ENCODE measurements around the gene MUS81.
"Not testable (repeated sequence)": the region's sequence is repeated elsewhere in the genome, so short reads cannot be mapped to it uniquely, and the experiment has no call there.

The MUS81 gene

DNA sequence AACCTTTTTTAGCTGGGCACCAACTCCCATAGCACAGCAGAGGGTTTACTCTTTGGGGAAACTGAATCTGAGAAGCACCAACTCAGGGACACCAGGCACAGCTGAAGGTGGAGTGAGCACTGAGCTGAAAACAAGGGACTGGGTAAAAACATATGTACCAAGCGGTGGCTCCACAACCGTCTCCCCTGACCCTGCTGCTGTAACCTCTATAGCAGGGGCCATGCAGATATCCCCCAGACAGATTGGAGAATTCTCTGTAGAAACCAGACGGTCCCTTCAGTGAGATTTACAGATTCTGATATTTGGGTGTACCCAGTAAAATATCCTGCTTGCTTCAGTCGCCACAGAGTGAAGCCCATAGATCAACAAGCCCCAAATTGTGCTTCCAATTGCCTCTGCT lies 30.8 kb upstream of the MUS81 start:
- DNase-seq (ENCODE audit: insufficient read length, low spot score) (no peak), FAIRE-seq (no peak)
- no peak for TF ChIP-seq POLR2A (IDR thresholded peaks at IDR 0.05; ENCODE audit: low read depth, low read length)

DNA sequence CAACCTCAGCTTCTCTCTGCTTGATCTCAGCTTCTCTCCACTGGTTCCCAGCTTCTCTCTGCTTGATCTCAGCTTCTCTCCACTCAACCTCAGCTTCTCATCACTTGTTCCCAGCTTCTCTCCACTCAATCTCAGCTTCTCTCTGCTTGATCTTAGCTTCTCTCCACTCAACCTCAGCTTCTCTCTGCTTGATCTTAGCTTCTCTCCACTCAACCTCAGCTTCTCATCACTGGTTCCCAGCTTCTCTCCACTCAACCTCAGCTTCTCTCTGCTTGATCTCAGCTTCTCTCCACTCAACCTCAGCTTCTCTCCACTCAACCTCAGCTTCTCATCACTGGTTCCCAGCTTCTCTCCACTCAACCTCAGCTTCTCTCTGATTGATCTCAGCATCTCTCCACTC lies 28.0 kb upstream of the MUS81 start:
- DNase-seq (ENCODE audit: insufficient read length, low spot score); FAIRE-seq: not testable (repeated sequence)

DNA sequence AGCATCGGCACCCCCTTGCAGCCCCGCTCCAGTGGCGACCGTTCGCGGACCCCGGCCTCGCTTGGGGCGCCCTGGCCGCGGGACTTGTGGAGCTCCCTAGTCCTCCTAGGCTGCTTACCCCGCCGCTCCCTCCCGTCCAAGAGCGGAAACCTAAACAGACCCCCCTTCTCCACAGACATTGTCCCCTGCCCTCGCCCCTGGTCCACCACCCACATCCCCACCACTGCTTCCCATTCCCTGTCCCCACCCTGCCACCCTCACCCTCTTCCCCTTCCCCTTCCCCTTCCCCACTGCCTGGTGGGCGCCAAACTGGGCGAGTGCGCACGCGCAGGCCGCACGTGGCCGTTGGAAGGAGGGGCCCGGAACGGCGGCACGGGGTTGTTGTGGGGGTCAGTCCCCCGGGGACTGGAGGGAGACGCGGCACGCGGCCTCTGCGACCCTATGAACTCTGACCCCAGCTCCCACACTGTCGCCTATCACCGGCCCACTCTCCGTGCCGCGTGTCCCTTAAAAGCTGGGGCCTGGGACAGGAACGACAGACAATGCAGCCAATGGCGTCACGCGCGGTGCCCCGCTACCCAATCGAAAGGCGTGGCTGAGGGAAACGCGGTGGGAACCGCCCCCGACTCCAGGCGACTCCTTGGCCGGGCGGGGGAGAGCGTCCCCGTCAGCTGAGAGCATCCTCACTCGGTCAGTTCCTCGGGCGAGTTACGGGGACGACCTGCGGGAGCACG lies 26.8 kb upstream of the MUS81 start, which contains the start of gene SNX32:
SNX32 (plus strand) TSS at position 667 of the 734 bp plus-strand sequence. CDS start 103 bp downstream, outside the sequence.
- no peak for DNase-seq (ENCODE audit: insufficient read length, low spot score)
- no peak for TF ChIP-seq POLR2A (IDR thresholded peaks at IDR 0.05; ENCODE audit: low read depth, low read length)
- no peak for FAIRE-seq

DNA sequence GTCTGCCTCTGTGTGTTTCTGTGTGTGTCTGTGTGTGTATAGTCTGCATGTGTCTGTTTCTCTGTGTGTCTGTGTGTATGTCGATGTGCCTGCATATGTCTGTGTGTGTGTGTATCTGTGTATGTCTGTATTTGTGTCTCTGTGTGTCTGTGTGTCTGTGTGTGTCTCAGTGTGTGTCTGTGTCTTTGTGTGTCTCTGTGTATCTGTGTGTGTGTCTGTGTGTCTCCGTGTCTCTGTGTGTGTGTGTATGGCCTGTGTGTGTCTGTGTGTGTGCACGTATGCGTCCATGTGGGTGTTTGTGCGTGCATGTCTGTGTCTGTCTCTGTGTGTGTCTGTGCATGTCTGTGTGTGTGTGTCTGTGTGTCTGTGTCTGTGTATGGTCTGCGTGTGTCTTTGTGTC lies 26.0 kb upstream of the MUS81 start:
- TF ChIP-seq POLR2A (IDR thresholded peaks at IDR 0.05; ENCODE audit: low read depth, low read length) = no peak
- FAIRE-seq (no peak), DNase-seq (ENCODE audit: insufficient read length, low spot score) (no peak)

DNA sequence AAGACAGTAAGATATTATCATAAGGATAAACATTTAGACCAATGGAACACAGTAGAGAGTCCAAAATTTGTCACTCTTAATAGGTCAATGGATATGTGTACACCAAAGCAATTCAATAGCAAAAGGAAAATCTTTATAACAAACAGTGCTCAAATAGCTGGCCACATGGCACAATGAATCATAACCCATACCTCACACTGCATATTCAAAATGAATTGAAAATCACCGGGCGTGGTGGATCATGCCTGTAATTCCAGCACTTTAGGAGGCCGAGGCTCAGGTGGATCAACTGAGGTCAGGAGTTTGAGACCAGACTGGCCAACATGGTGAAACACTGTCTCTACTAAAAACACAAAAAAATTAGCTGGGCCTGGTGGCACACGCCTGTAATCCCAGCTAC lies 18.1 kb upstream of the MUS81 start:
- DNase-seq (ENCODE audit: insufficient read length, low spot score) (no peak), FAIRE-seq (no peak)
- no peak for TF ChIP-seq POLR2A (IDR thresholded peaks at IDR 0.05; ENCODE audit: low read depth, low read length)

DNA sequence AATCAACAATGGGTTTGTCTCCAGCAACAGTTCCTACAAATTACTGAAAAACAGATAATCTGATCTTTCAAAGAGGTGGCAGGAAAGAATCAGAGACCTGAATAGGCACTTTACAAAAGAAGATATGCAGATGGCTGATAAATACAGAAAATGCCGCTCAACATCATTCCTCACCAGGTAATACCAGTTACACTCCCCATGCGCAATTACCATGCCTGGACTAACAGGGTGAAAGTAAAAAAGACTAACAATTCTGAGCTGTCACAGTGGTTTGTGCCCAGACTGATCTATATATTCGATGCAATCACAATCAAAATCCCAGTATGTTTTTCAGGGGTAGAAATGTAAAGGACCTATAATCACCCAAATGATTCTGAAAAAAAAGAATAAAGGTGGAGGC lies 16.4 kb upstream of the MUS81 start:
- DNase-seq (ENCODE audit: insufficient read length, low spot score) (no peak), FAIRE-seq (no peak)
- no peak for TF ChIP-seq POLR2A (IDR thresholded peaks at IDR 0.05; ENCODE audit: low read depth, low read length)

DNA sequence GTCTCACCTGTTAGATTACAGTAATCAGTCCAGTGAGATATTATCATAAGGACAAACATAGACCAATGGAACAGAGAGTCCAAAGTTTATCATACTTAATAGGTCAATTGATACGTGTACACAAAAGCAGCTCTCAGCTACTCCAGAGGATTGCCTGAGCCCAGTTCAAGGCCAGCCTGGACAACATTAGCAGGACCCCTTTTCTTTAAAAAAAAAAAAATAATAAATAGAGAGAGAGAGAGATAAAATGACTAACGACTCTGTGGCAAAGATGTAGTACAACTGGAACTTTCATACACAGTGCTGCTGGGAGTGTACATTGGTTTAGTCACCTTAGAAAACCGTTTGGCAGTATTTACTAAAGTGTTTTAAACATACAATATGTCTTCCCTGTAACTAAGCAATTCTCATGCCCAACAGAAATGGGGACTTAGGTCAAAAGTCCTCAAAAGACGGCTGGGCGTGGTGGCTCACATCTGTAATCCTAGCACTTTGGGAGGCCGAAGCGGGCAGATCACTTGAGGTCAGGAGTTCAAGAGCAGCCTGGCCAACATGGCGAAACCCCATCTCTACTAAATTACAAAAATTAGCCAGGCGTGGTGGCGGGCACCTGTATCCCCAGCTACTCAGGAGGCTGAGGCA lies 15.9 kb upstream of the MUS81 start:
- TF ChIP-seq POLR2A (IDR thresholded peaks at IDR 0.05; ENCODE audit: low read depth, low read length) = no peak
- FAIRE-seq (no peak), DNase-seq (ENCODE audit: insufficient read length, low spot score) (no peak)

DNA sequence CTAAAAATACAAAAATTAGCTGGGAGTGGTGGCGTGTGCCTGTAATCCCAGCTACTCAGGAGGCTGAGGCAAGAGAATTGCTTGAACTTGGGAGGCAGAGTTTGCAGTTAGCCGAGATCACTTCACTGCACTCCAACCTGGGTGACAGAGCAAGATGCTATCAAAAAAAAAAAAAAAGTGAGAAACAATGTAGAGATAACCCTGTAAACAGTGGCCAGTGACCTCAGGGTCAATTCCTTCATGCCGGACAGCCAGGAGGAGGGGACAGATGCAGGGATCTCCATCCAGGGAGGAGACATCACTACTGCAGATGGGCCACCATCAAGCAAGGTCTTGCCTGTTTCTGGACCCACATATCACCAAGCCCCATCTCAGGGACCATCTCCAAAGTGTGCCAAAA lies 12.5 kb upstream of the MUS81 start:
- DNase-seq (ENCODE audit: insufficient read length, low spot score) = no peak
- no peak for TF ChIP-seq POLR2A (IDR thresholded peaks at IDR 0.05; ENCODE audit: low read depth, low read length)
- FAIRE-seq = no peak

DNA sequence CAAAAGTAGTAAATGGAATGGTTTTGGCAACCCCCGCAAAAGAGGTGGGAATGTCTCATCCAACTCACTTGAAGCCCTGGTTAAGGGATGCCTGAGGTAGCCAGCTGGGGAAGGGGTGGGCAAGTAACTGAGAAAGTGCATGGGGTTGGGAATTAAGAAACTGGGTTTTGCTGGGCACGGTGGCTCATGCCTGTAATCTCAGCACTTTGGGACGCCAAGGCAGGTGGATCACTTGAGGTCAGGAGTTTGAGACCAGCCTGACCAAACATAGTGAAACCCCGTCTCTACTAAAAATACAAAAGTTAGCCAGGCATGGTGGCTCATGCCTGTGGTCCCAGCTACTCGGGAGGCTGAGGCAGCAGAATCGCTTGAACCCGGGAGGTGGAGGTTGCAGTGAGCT lies 11.5 kb upstream of the MUS81 start:
- FAIRE-seq; DNase-seq (ENCODE audit: insufficient read length, low spot score): not testable (repeated sequence)

DNA sequence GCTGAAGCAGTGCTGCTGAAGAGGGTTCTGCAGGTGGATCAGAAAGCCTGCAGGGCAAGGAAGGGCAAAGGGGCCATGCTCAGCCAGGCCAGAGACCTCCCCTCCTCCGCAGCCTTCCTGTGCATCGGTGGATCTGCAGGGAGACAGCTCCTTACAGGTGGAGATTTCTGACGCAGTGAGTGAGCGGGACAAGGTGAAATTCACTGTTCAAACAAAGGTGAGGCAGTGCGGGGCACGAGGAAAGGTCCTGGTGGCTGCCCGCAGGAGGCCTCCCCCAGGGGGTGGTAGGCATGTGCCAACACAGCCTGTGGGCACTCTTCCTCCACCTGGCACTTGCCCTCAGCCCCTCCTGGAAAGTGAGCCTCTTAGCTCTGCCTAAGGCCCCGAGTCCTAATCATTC lies 10.9 kb upstream of the MUS81 start:
- DNase-seq (ENCODE audit: insufficient read length, low spot score) (no peak), FAIRE-seq (no peak)
- TF ChIP-seq POLR2A (IDR thresholded peaks at IDR 0.05; ENCODE audit: low read depth, low read length) = no peak

DNA sequence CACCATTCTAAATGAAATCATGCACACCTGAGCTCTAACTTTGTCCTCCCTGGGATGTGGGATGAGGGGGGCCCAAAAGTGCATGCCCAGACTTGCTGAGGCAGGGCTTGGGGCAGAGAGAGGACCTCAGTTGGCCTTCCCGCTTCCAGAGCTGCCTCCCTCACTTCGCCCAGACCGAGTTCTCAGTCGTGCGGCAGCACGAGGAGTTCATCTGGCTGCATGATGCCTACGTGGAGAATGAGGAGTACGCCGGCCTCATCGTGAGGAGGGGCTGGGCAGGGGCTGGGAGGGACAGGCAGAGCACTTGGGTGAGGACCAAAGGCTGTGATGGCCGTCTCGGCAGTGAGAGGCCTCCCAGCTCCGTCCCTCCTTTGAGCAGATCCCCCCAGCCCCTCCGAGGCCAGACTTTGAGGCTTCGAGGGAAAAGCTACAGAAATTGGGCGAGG lies 10.4 kb upstream of the MUS81 start:
- no peak for DNase-seq (ENCODE audit: insufficient read length, low spot score)
- TF ChIP-seq POLR2A (IDR thresholded peaks at IDR 0.05; ENCODE audit: low read depth, low read length) = no peak
- FAIRE-seq = no peak

DNA sequence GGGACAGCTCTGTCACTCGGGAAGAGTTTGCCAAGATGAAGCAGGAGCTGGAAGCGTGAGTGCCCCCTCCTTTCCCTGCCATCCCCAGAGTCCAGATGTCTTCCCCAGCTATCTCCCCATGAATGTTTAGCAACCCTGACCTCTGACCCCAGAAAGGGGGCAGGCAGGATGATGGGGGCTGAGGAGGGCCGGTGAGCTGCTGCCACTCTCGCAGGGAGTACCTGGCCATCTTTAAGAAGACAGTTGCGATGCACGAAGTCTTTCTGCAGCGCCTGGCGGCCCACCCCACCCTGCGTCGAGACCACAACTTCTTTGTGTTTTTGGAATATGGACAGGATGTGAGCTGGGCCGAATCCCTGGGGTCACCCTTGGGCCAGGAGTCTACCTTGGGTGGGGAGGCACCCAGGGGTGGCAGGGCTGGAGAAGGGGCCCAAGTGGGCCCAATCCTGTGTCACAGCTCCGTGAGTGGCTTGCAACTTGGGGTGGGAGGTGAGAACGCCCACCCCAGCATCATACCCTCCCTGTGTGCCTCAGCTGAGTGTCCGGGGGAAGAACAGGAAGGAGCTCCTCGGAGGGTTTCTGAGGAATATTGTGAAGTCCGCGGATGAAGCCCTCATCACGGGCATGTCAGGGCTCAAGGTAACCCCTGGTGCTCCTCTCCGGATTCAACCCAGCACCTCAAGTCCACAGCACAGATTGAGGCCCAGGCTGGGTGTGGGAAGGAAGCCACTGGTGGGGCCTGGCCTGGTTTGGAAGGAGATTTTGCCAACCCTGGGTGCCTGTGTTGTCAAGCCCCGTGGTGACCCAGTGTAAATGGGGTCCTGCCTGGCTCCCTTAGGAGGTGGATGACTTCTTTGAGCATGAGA lies 9.8 kb upstream of the MUS81 start:
- DNase-seq (ENCODE audit: insufficient read length, low spot score) (no peak), FAIRE-seq (no peak)
- TF ChIP-seq POLR2A (IDR thresholded peaks at IDR 0.05; ENCODE audit: low read depth, low read length) = no peak

DNA sequence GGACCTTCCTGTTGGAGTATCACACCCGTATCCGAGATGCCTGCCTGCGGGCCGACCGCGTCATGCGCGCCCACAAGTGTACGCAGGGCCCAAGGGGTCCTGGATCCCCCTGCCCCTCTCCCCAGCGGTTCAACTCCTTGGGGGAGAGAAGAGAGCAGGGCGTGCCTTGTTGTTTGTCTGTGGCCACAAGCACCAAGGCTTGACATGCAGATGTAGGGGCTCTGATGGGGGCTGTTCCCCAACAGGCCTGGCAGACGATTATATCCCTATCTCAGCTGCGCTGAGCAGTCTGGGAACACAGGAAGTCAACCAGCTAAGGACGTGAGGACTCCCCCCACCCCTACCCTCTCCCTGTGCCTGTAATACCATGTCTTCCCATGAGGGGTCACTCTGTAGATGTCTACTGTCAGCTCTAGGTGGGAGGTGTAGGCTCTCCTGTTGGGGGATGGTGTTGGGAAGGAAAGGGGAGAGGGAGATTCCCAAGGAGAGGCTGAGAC lies 9.1 kb upstream of the MUS81 start:
- DNase-seq (ENCODE audit: insufficient read length, low spot score) (no peak), FAIRE-seq (no peak)
- no peak for TF ChIP-seq POLR2A (IDR thresholded peaks at IDR 0.05; ENCODE audit: low read depth, low read length)

DNA sequence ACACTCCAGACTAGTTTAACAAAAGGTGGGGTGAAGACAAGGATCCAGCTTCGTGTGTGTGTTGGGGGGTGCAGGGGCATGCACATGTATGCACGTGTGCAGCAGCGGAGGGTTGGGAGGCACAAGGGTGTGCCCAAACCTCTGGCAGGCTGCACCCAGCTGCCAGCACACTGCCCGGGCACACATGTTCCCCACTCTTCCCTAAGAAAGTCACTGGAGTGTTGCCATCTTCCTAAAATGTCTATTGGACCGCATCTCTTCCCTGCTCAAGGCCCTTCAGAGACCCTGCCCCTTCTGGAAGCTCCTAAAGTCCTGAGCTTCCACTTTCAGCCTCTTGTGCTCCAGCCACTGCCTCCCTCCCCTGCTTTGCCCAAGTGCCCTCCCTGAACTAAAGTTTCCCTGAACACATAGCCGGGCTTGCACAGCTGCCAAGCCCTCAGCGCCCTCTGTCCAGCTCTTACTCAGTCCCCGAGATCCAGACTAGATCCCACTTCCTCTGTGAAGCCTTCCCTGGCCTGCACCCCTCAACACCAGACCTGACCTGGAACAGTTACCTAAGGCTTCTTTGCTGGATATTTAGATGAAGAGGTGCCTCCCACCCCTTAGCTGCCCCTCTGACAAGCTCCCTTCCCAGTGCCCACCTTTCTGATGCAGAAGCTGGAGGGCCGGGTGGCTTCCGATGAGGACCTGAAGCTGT lies 8.3 kb upstream of the MUS81 start:
- no peak for DNase-seq (ENCODE audit: insufficient read length, low spot score)
- no peak for FAIRE-seq
- TF ChIP-seq POLR2A (IDR thresholded peaks at IDR 0.05; ENCODE audit: low read depth, low read length) = no peak

Measured in H54 (cell line).